Dedifferentiated amniotic fluid mesenchymal stem cell (primary cell): ENCODE results near the gene MYH8.

Experiments used
- DNase-seq: peaks from one replicate; pipeline ENCODE4 v3.0.0-alpha.2; 2016; ENCODE audit errors: extremely low spot score

The MYH8 gene

GRCh38 chr17:10380631-10381408, 40.9 kb downstream of the MYH8 start:
- no peak for DNase-seq

GRCh38 chr17:10372906-10373305, 48.8 kb downstream of the MYH8 start, which contains the start of gene MYH13:
Gene MYH13 (minus strand): TSS chr17:10373006. CDS start chr17:10364530, 8,476 bp downstream.
- no peak for DNase-seq

GRCh38 chr17:10370016-10370608, 51.6 kb downstream of the MYH8 start:
- DNase-seq, result no peak

- DNase-seq, result no peak
Measured at GRCh38 chr17:10369239-10369638, 52.5 kb downstream of the MYH8 start.

GRCh38 chr17:10368561-10368960, 53.2 kb downstream of the MYH8 start:
- DNase-seq, result no peak

GRCh38 chr17:10360578-10360977, 61.2 kb downstream of the MYH8 start:
- DNase-seq, result no peak

- DNase-seq, result no peak
Measured at GRCh38 chr17:10357768-10358167, 64.0 kb downstream of the MYH8 start.

GRCh38 chr17:10354651-10355050, 67.1 kb downstream of the MYH8 start:
- DNase-seq, result no peak

- DNase-seq, result no peak
Measured at GRCh38 chr17:10352893-10353292, 68.9 kb downstream of the MYH8 start.

- DNase-seq, result no peak
Measured at GRCh38 chr17:10349403-10349802, 72.3 kb downstream of the MYH8 start.

- DNase-seq, result no peak
Measured at GRCh38 chr17:10344816-10345215, 76.9 kb downstream of the MYH8 start.
